GM23248 (cell line): ENCODE measurements around the gene MAN1A1. TPM values are rescaled to one million over a fixed set of nuclear protein-coding genes. Genes with fewer than 3 reads are reported as not detected.

Source experiments
- DNase-seq: peaks from one replicate; pipeline ENCODE4 v3.0.0-alpha.2; 2015
- H2AFZ ChIP-seq: fragments of 200-600 bp; sonication (generic); 2 replicates; pipeline ENCODE4 v1.6.1; 2016; ENCODE audit warnings: antibody characterized with exemption
- H3F3A ChIP-seq: fragments of 200-600 bp; sonication (generic); 2 replicates; pipeline ENCODE4 v1.6.1; 2016; ENCODE audit warnings: mild to moderate bottlenecking, antibody characterized with exemption, mixed run types; ENCODE audit not compliant: insufficient read depth
- H3K27ac ChIP-seq: fragments of 200-600 bp; sonication (generic); 2 replicates; pipeline ENCODE4 v1.5.1; 2016; ENCODE audit warnings: mild to moderate bottlenecking
- H3K27me3 ChIP-seq: fragments of 200-600 bp; sonication (generic); replicated peaks from 2 replicates; pipeline ENCODE4 v1.6.1; 2016; ENCODE audit warnings: mild to moderate bottlenecking; ENCODE audit not compliant: insufficient read depth
- H3K36me3 ChIP-seq: fragments of 200-600 bp; sonication (generic); 2 replicates; pipeline ENCODE4 v1.6.1; 2016; ENCODE audit warnings: low read depth, mild to moderate bottlenecking
- H3K4me1 ChIP-seq: fragments of 200-600 bp; sonication (generic); 2 replicates; pipeline ENCODE4 v1.6.1; 2016; ENCODE audit warnings: mild to moderate bottlenecking; ENCODE audit not compliant: insufficient read depth
- H3K4me2 ChIP-seq: fragments of 200-600 bp; sonication (generic); one replicate; pipeline ENCODE4 v1.6.1; 2016; ENCODE audit warnings: mild to moderate bottlenecking; ENCODE audit not compliant: unreplicated experiment
- H3K4me3 ChIP-seq: fragments of 200-600 bp; sonication (generic); 2 replicates; pipeline ENCODE4 v1.5.1; 2016; ENCODE audit warnings: mild to moderate bottlenecking
- H3K79me2 ChIP-seq: fragments of 200-600 bp; sonication (generic); 2 replicates; pipeline ENCODE4 v1.6.1; 2016; ENCODE audit warnings: mild to moderate bottlenecking; ENCODE audit not compliant: insufficient read depth
- H3K9ac ChIP-seq: fragments of 200-600 bp; sonication (generic); 2 replicates; pipeline ENCODE4 v1.6.1; 2016; ENCODE audit warnings: mild to moderate bottlenecking
- H3K9me2 ChIP-seq: fragments of 200-600 bp; sonication (generic); 2 replicates; pipeline ENCODE4 v1.6.1; 2016; ENCODE audit warnings: mixed run types, mild to moderate bottlenecking, moderate library complexity; ENCODE audit not compliant: insufficient read depth
- H3K9me3 ChIP-seq: fragments of 200-600 bp; sonication (generic); one replicate; pipeline ENCODE4 v1.6.1; 2017; ENCODE audit warnings: low read depth
- H4K20me1 ChIP-seq: fragments of 200-600 bp; sonication (generic); 2 replicates; pipeline ENCODE4 v1.6.0; 2016; ENCODE audit not compliant: insufficient read depth
- EZH2 ChIP-seq: fragments of 200-600 bp; sonication (generic); IDR thresholded peaks from 2 replicates; pipeline ENCODE4 v1.6.1; 2018; ENCODE audit warnings: antibody characterized with exemption, mild to moderate bottlenecking; ENCODE audit not compliant: insufficient read depth, poor library complexity, severe bottlenecking
- EZH2phosphoT487 ChIP-seq: fragments of 200-600 bp; sonication (generic); IDR thresholded peaks from 2 replicates; pipeline ENCODE4 v1.6.1; 2018; ENCODE audit warnings: antibody characterized with exemption, moderate library complexity, mild to moderate bottlenecking, low read depth; ENCODE audit not compliant: insufficient read depth
- WGBS, 2 experiments: methylation state at CpG; one replicate each; pipeline ENCODE4 v1.1.6; 2015 to 2017; ENCODE audit warnings: low lambda C conversion rate in 2 of 2, low coverage in 1 of 2; ENCODE audit errors: missing lambda C conversion rate in 2 of 2; 5-methylcytosine and 5-hydroxymethylcytosine counted together
- in situ Hi-C: fragments of 300-500 bp; cut with MboI; formaldehyde crosslinking; loops from 2 replicates; pipeline ENCODE4 v1.15.0; 2020
- polyA plus RNA-seq: library from polyadenylated mRNA; unstranded; fragments of >200 nt; fragmentation: Nextera tagmentation; extraction: Ambion mirVana; gene quantifications from 2 replicates; pipeline ENCODE4 v1.2.1, GENCODE V29; 2016
- total RNA-seq: library from RNA; depleted of rRNA; stranded (reverse); fragments of >200 nt; shearing (Covaris generic); gene quantifications from 2 replicates; pipeline ENCODE4 v1.2.3, GENCODE V29; 2014

The MAN1A1 gene
- total and polyA plus RNA-seq, 2 experiments from 2014 or later: 9.8 to 33.4 TPM

GRCh38 chr6:119361209-119361608, 11.6 kb upstream of the MAN1A1 start:
- 90 to 91% methylated on average over 4 of the region's 4 CpGs for WGBS, 2 experiments
- in situ Hi-C loops: loop anchor here (25.0 kb wide), 1 partner anchor 601 kb away; no protein-coding TSS in a partner anchor
- TF ChIP-seq EZH2phosphoT487 (no peak), EZH2 (no peak)
- H3K79me2 ChIP-seq: no peaks in the 10 kb centered on the region
- no peak overlapping the region for H2AFZ ChIP-seq
- no peaks in the 10 kb centered on the region for H3K9me2 ChIP-seq
- DNase-seq: no peak
- H3K4me1 ChIP-seq: no peaks in the 10 kb centered on the region
- no peaks in the 10 kb centered on the region for H3K27me3 ChIP-seq
- H3K9ac ChIP-seq: no peak overlapping the region
- H3K27ac ChIP-seq: no peak overlapping the region
- no peaks in the 10 kb centered on the region for H4K20me1 ChIP-seq
- no peaks in the 10 kb centered on the region for H3K36me3 ChIP-seq
- no peak overlapping the region for H3K4me2 ChIP-seq
- no peaks in the 10 kb centered on the region for H3K9me3 ChIP-seq
- H3K4me3 ChIP-seq: no peak overlapping the region
- H3F3A ChIP-seq: no peaks in the 10 kb centered on the region

- in situ Hi-C loops: loop anchor here (25.0 kb wide), 1 partner anchor 602 kb away; no protein-coding TSS in a partner anchor
- Histone ChIP-seq H3K4me1 (no peaks in the 10 kb centered on the region), H3K9me3 (no peaks in the 10 kb centered on the region), H3K27me3 (no peaks in the 10 kb centered on the region), H3F3A (no peaks in the 10 kb centered on the region), H3K79me2 (no peaks in the 10 kb centered on the region), H2AFZ (no peak overlapping the region), H3K36me3 (no peaks in the 10 kb centered on the region), H3K9me2 (no peaks in the 10 kb centered on the region), H3K27ac (no peak overlapping the region), H4K20me1 (no peaks in the 10 kb centered on the region), H3K4me3 (no peak overlapping the region), H3K9ac (no peak overlapping the region), H3K4me2 (no peak overlapping the region)
- TF ChIP-seq EZH2phosphoT487 (no peak), EZH2 (no peak)
- 71 to 75% methylated on average over 4 of the region's 4 CpGs for WGBS, 2 experiments
- DNase-seq: no peak
These were observed 10.8 kb upstream of the MAN1A1 start for GRCh38 chr6:119360262-119360915.

- TF ChIP-seq EZH2phosphoT487 (no peak), EZH2 (no peak)
- H3K9me2 ChIP-seq: no peaks in the 10 kb centered on the region
- H3K9me3 ChIP-seq: no peaks in the 10 kb centered on the region
- no peak overlapping the region for H3K9ac ChIP-seq
- no peaks in the 10 kb centered on the region for H4K20me1 ChIP-seq
- H3K4me2 ChIP-seq: no peak overlapping the region
- H2AFZ ChIP-seq: no peak overlapping the region
- no peak overlapping the region for H3K4me3 ChIP-seq
- H3F3A ChIP-seq: no peaks in the 10 kb centered on the region
- peaks cover 7% of the 10 kb centered on the region for H3K4me1 ChIP-seq
- 0 out of 2 replicates have a peak, but pooled peaks cover 4% of the 10 kb centered on the region for H3K79me2 ChIP-seq
- in situ Hi-C loops: loop anchor here (25.0 kb wide), 1 partner anchor 606 kb away; no protein-coding TSS in a partner anchor
- no peak overlapping the region for H3K27ac ChIP-seq
- no peaks in the 10 kb centered on the region for H3K36me3 ChIP-seq
- H3K27me3 ChIP-seq: no peaks in the 10 kb centered on the region
- WGBS, 2 experiments: 98 to 100% methylated on average over 4 of the region's 4 CpGs
- DNase-seq: no peak
These were observed 6.3 kb upstream of the MAN1A1 start for GRCh38 chr6:119355890-119356289.

- Histone ChIP-seq H3K9me3 (no peaks in the 10 kb centered on the region), H3K79me2 (0 out of 2 replicates have a peak, but pooled peaks cover 4% of the 10 kb centered on the region), H3F3A (peaks cover 7% of the 10 kb centered on the region; the same call in 1 of the 2 replicates), H3K36me3 (no peaks in the 10 kb centered on the region), H4K20me1 (no peaks in the 10 kb centered on the region), H3K9ac (no peak overlapping the region), H3K9me2 (no peaks in the 10 kb centered on the region), H3K4me3 (no peak overlapping the region), H3K27me3 (no peaks in the 10 kb centered on the region), H3K4me2 (no peak overlapping the region), H3K4me1 (peaks cover 7% of the 10 kb centered on the region), H3K27ac (no peak overlapping the region), H2AFZ (no peak overlapping the region)
- TF ChIP-seq EZH2 (no peak), EZH2phosphoT487 (no peak)
- no peak for DNase-seq
- WGBS, 2 experiments: 43 to 49% methylated on average over 2 of the region's 2 CpGs
- in situ Hi-C loops: loop anchor here (25.0 kb wide), 1 partner anchor 607 kb away; no protein-coding TSS in a partner anchor
These were observed 5.6 kb upstream of the MAN1A1 start for GRCh38 chr6:119355157-119355556.
